NCI-H446 (cell line): Measurements from ENCODE around the gene FOXP1.

Experiments
- DNase-seq, 2 experiments: peaks; one replicate each; lab custom pipeline; 2025; lab: John Stamatoyannopoulos, UW

FOXP1 gene

GRCh38 chr3:71505767-71506350 lies 77.7 kb downstream of the FOXP1 start:
- no peak for DNase-seq

GRCh38 chr3:71504250-71505036 lies 79.1 kb downstream of the FOXP1 start:
- DNase-seq = no peak

- DNase-seq = no peak
Observed at GRCh38 chr3:71503525-71504249, 79.8 kb downstream of the FOXP1 start.

GRCh38 chr3:71502066-71502625 lies 81.4 kb downstream of the FOXP1 start:
- DNase-seq = no peak

- no peak for DNase-seq
Observed at GRCh38 chr3:71500696-71501095, 82.8 kb downstream of the FOXP1 start.

- no peak for DNase-seq
Observed at GRCh38 chr3:71499227-71499876, 84.2 kb downstream of the FOXP1 start.

- no peak for DNase-seq
Observed at GRCh38 chr3:71498543-71498942, 85.0 kb downstream of the FOXP1 start.

GRCh38 chr3:71497971-71498444 lies 85.5 kb downstream of the FOXP1 start:
- DNase-seq = no peak

- DNase-seq = no peak
Observed at GRCh38 chr3:71497367-71497897, 86.1 kb downstream of the FOXP1 start.

- DNase-seq = no peak
Observed at GRCh38 chr3:71495708-71496472, 87.6 kb downstream of the FOXP1 start.

GRCh38 chr3:71494212-71494611 lies 89.3 kb downstream of the FOXP1 start:
- DNase-seq = no peak

- no peak for DNase-seq
Observed at GRCh38 chr3:71492974-71493771, 90.4 kb downstream of the FOXP1 start.

GRCh38 chr3:71492566-71492965 lies 91.0 kb downstream of the FOXP1 start:
- DNase-seq = no peak

GRCh38 chr3:71491154-71491752 lies 92.3 kb downstream of the FOXP1 start:
- no peak for DNase-seq

GRCh38 chr3:71490692-71491091 lies 92.8 kb downstream of the FOXP1 start:
- no peak for DNase-seq

- DNase-seq = no peak
Observed at GRCh38 chr3:71489315-71489761, 94.2 kb downstream of the FOXP1 start.

GRCh38 chr3:71488882-71489281 lies 94.6 kb downstream of the FOXP1 start:
- DNase-seq = no peak

- DNase-seq = no peak
Observed at GRCh38 chr3:71488391-71488809, 95.1 kb downstream of the FOXP1 start.

- no peak for DNase-seq
Observed at GRCh38 chr3:71487418-71487817, 96.1 kb downstream of the FOXP1 start.

- DNase-seq = no peak
Observed at GRCh38 chr3:71486831-71487230, 96.7 kb downstream of the FOXP1 start.
